ENCODE results near the gene ALDH1A1.

ALDH1A1 gene

DNA sequence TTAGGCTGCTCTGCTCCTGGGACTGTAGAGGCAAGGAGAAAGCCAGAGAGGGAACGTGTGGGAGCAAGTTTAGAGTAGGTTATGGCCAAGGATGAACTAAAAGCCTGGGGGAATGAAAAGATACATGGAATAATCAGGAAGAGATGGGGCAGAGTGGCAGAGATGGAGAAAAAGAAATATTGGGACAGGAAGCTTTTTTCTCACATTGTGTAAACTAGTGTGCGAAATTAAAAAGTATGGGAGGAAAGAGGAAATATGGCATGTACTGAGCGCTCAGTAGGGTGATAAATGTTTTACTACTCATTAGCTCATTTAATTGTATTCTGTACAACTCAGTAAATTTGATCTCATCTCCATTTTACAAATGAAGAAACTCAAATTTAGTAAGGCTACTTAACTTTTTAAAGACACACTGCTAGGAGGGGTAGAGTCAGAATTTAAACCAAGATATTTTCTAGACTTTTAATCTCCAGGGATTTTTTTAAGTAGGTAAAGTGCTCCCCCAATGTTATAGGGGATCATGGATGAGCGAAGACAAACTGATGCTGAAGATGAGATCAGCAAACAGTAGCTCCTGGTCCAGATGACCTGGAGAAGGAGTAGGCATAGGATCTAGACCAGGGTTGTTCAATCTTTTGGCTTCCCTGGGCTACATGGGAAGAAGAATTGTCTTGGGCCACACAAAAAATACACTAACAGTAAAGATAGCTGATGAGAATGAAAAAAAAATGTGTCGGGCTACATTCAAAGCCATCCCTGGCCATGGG, 30.8 kb downstream of the ALDH1A1 start:
- H3K9me3 Mint-ChIP-seq = no peaks in the 10 kb centered on the region
- no peaks in the 10 kb centered on the region for H3K4me1 Mint-ChIP-seq
- no peaks in the 10 kb centered on the region for H3K36me3 Mint-ChIP-seq
- no peak overlapping the region for H3K4me3 Mint-ChIP-seq
- no peaks in the 10 kb centered on the region for H3K27me3 Mint-ChIP-seq
- no peak overlapping the region for H3K27ac Mint-ChIP-seq

DNA sequence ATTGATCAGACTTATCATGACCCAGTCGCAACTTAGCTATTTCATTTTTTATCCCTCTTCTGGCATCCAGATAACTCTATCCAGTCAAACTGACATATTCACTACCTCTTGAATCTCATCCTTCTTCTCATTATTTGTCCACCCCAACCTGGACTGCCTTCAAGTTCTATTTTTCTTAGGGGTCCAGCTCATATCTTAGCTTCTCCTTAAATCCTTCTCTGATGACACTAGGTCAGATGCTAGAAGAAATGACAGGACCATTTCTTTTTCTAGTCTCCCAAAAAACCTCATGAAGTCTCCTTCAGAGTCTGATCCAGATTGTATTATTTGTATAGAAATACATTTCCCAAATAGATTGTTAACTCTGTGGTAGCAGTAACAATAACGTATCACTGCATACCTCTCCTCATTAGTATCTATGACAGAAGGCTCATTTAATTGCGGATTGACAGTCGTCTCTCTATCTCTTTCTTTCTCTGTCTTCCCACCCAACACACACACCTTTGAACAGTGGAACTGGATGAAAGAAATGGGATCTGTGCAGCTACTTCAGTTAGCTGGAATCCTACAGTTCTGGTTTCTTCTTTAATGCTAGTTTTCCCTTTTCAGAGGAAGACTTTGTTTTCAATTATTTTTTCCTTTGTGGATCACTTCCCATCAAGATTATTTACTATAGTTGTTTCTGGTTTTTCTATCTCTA, 33.5 kb downstream of the ALDH1A1 start:
- H3K4me1 Mint-ChIP-seq = no peaks in the 10 kb centered on the region
- H3K27ac Mint-ChIP-seq = no peak overlapping the region
- no peak overlapping the region for H3K4me3 Mint-ChIP-seq
- no peaks in the 10 kb centered on the region for H3K9me3 Mint-ChIP-seq
- H3K27me3 Mint-ChIP-seq = no peaks in the 10 kb centered on the region
- H3K36me3 Mint-ChIP-seq = no peaks in the 10 kb centered on the region

DNA sequence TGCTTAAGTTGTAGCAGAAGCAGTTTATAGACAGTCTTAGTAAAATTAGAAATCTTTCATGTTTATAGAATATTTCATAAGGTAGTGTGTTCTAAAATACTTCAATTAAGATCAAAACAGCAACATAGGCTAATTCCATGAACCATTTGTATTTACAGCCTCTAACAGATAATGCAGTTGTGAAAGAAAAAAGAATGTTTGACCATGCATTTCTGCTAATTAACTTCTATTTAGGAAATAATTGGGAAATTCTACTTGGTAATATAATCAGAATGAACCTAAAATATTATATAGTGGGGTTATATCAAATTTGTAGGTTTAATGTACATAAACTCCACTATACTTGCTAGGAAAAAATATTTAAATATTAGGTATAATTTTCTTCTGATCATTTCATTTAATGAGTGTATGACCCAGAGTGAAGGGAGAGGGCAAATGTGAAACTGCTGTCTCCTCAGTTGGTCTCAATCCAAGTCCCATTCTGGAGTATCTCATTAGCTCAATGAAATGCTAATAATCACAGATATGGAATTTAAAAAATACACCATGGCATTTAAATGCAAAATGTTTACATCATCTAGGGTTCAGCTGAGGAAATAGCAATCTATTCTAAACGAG, 34.9 kb downstream of the ALDH1A1 start:
- no peaks in the 10 kb centered on the region for H3K36me3 Mint-ChIP-seq
- peaks cover 2% of the 10 kb centered on the region for H3K27me3 Mint-ChIP-seq
- no peaks in the 10 kb centered on the region for H3K9me3 Mint-ChIP-seq
- no peaks in the 10 kb centered on the region for H3K4me1 Mint-ChIP-seq
- H3K27ac Mint-ChIP-seq = no peak overlapping the region
- H3K4me3 Mint-ChIP-seq = no peak overlapping the region

DNA sequence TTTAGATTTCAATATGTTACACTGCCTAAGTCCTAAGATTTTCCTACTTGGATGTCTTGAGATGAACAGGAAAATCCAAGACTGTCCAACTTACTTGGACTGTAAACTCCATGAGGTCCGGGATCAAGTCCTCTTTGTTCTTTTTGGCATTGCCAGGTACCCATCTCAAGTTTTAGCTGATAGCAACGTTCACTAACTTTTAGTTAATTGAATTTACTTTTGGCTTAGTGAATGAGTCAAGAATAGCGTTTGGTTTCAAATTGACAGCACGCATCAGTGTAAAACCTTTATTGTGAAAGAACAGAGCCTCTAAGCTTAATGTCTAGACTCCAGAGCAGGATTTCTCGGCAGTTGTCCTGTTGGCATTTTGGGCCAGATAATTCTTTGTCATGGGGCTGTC, 37.2 kb downstream of the ALDH1A1 start:
- Mint-ChIP-seq H3K36me3 (no peaks in the 10 kb centered on the region), H3K9me3 (no peaks in the 10 kb centered on the region), H3K4me1 (no peaks in the 10 kb centered on the region), H3K4me3 (no peak overlapping the region), H3K27ac (no peak overlapping the region), H3K27me3 (peaks cover 2% of the 10 kb centered on the region)

DNA sequence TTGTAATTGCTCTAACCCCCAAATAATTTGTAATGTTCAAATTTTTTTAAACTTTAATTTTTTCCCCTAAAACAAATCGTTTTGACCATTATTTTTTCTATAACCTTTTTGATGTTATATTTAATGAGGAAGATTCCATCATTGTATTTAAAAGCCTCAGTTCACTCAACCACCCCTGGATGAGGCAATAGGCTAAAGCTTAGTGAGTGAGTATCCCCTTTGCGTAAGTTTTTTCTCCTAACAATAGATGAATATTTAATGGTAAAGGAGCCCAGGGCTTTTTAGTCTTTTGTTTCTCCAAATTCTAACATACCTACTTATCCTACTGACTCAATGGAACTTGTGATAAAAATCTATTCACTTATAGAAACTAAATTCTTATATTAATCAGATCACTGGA, 38.1 kb downstream of the ALDH1A1 start:
- Mint-ChIP-seq H3K27ac (no peak overlapping the region), H3K4me3 (no peak overlapping the region), H3K27me3 (peaks cover 2% of the 10 kb centered on the region), H3K36me3 (no peaks in the 10 kb centered on the region), H3K9me3 (no peaks in the 10 kb centered on the region), H3K4me1 (no peaks in the 10 kb centered on the region)

DNA sequence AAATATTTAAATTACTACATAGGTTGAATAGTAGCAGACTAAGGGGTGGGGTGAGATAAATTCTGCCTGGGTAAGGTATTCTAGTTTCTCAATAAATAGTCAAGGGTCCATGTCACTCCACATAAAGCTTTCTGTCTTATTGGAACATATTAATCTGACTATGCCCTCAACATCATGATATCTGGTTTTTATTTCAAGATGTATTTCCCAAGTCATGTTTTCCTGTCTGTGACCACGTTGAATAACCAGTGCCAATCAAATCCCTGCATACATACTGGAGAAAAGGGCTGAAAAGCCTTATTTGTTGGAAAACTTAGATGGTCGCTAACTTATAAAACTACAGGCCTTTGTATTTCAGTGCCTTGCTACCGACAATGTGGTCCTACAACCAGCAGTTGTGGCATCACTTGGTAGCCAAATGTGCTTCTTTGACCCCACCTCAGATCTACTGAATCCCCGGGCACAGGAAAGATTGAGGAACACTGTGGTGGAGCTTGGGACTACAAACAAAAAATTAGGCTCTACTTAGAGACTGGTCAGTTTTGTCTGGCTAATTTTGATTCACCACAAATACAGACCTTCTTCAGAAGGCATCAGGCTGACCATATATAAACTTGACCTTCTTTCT, 39.4 kb downstream of the ALDH1A1 start:
- peaks cover 2% of the 10 kb centered on the region for H3K27me3 Mint-ChIP-seq
- no peaks in the 10 kb centered on the region for H3K4me1 Mint-ChIP-seq
- no peaks in the 10 kb centered on the region for H3K9me3 Mint-ChIP-seq
- H3K27ac Mint-ChIP-seq = no peak overlapping the region
- H3K36me3 Mint-ChIP-seq = no peaks in the 10 kb centered on the region
- no peak overlapping the region for H3K4me3 Mint-ChIP-seq

DNA sequence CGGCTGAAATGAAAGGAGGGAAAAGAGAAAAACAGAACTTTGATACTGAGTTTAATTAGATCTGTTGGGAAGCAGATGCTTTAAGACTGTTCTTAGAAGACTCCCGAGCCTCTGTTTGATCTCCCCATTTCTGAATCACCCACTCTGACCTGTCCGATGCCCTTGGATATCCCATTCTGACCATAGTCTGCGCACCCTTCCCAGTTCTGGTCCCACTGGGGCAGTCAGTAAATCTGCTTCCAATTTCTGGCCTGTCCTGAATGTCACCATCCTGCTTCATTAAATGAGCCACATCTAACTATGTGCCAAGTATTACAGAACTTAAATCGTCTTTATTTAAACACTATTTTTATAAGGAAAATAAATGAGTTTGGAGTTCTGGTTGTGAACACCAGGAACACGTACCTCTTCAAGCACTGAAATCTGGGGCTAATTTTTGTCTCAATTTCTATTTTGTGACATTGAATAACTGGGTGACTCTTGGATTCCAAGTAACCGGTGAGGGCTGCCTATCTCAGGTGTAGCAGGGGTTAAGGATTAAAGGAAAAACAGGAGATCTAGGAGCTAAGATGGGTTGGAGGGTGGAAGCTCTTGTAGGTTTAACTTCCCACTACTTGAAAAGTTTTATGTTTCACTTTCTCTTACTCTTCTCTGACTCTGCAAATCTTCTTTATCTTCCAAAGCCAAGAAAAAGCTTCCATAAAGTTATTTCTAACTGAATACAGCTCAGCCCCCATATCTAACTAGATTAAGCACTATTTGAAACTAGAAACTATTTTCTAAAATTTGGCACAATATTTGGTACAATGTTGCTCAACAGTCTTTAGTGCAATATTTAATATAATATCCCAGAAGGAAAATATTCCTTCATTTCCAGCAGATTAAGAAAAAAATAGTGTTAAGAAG, 40.1 kb downstream of the ALDH1A1 start:
- Mint-ChIP-seq H3K4me1 (no peaks in the 10 kb centered on the region), H3K9me3 (no peaks in the 10 kb centered on the region), H3K4me3 (no peak overlapping the region), H3K27me3 (peaks cover 2% of the 10 kb centered on the region), H3K27ac (no peak overlapping the region), H3K36me3 (no peaks in the 10 kb centered on the region)

DNA sequence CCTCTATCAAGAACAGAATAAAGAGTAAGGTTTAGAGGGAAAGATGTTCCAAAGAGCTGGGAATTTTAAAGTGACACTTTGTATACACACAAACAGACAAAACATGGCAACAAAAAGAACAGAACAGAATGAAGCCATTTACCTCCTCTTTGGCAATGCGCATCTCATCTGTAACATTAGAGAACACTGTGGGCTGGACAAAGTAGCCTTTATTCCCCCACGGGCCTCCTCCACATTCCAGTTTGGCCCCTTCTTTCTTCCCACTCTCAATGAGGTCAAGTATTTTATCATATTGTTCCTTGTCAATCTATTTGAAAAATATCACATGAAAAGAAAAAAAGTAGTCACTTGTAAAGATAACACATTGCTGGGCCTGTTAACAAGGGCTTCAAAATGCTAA, 41.0 kb downstream of the ALDH1A1 start:
- H3K36me3 Mint-ChIP-seq = no peaks in the 10 kb centered on the region
- no peaks in the 10 kb centered on the region for H3K4me1 Mint-ChIP-seq
- no peak overlapping the region for H3K4me3 Mint-ChIP-seq
- H3K9me3 Mint-ChIP-seq = no peaks in the 10 kb centered on the region
- H3K27ac Mint-ChIP-seq = no peak overlapping the region
- peaks cover 2% of the 10 kb centered on the region for H3K27me3 Mint-ChIP-seq

DNA sequence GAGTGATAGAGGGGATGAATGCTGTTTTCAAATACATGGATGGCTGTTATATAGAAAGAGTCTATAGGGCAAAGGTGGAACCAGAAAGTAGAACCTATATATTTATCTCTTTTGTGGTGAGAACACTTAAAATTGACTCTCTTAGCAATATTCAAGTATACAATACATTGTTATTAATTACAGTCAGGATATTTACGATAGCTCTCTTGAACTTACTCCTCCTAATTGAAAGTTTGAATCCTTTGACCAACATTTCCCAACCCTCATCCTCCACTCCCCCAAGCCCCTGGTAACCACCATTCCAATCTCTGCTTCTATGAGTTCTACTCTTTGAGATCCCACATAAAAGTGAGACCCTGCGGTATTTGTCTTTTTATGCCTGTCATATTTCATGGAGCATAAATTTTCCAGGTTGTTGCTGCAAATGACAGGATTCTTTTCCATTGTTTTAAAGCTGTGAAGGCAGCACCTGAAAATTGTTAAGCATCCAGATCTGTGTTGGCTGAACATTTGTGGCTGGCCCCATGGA, 41.5 kb downstream of the ALDH1A1 start:
- no peak overlapping the region for H3K4me3 Mint-ChIP-seq
- no peak overlapping the region for H3K27ac Mint-ChIP-seq
- H3K4me1 Mint-ChIP-seq = no peaks in the 10 kb centered on the region
- peaks cover 4% of the 10 kb centered on the region for H3K27me3 Mint-ChIP-seq
- no peaks in the 10 kb centered on the region for H3K9me3 Mint-ChIP-seq
- H3K36me3 Mint-ChIP-seq = no peaks in the 10 kb centered on the region

DNA sequence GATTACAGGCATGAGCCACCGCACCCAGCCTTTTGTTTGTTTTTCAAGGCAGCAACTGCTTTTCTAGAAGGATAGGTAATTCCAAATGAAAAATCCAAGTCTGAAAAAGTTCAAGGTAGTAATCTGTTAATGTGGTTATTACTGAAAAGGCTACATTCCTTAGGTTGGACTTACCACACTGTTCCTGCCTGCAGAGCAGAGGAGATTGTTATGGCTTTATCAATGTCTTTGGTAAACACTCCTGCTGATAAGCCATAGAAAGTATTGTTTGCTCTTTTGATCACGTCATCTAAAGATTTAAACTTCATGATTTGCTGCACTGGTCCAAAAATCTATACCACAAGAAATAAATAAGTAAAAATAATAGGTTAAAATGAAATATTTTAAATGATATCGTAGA, 43.4 kb downstream of the ALDH1A1 start:
- Mint-ChIP-seq H3K36me3 (no peaks in the 10 kb centered on the region), H3K9me3 (no peaks in the 10 kb centered on the region), H3K27ac (no peak overlapping the region), H3K27me3 (peaks cover 4% of the 10 kb centered on the region), H3K4me1 (no peaks in the 10 kb centered on the region), H3K4me3 (no peak overlapping the region)

DNA sequence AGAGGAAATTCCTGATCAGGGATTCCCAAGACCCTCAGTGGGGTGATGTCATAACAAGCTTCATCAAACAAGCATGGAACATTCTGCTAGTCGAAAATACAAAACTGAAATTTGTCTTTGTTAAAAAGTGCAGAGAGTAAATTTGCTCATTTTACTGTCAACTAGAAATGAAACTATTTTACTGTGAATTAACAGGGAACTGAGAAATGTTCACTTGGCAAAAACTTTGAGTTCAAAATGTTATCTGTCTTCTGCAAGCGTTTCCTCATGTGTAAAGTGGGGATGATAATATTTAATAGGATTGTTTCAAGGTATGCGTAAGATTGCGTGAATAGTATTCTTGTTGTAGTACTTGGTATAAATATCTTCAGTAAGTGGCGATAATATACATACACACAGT, 45.4 kb downstream of the ALDH1A1 start:
- Mint-ChIP-seq H3K27me3 (peaks cover 2% of the 10 kb centered on the region), H3K4me1 (no peaks in the 10 kb centered on the region), H3K9me3 (no peaks in the 10 kb centered on the region), H3K27ac (no peak overlapping the region), H3K36me3 (no peaks in the 10 kb centered on the region), H3K4me3 (no peak overlapping the region)

DNA sequence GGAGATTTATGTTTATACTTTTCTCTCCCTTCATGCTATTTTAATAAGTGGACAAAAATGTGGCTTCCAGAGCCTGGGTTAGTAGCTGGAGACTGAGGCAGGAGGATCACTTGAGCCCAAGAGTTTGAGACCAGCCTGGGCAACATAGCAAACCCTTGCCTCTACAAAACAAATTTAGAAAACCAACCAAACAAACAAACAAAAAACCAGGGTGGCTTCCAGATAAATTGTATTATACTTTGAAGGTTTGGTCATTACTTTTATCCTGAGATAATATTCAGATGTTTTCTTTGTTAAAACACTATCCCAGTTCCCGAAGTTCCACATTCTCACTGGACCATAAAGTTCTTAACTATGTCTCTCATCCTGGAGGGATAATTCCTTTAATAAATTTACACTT, 46.0 kb downstream of the ALDH1A1 start:
- no peaks in the 10 kb centered on the region for H3K4me1 Mint-ChIP-seq
- peaks cover 2% of the 10 kb centered on the region for H3K27me3 Mint-ChIP-seq
- H3K36me3 Mint-ChIP-seq = no peaks in the 10 kb centered on the region
- no peaks in the 10 kb centered on the region for H3K9me3 Mint-ChIP-seq
- no peak overlapping the region for H3K4me3 Mint-ChIP-seq
- H3K27ac Mint-ChIP-seq = no peak overlapping the region

DNA sequence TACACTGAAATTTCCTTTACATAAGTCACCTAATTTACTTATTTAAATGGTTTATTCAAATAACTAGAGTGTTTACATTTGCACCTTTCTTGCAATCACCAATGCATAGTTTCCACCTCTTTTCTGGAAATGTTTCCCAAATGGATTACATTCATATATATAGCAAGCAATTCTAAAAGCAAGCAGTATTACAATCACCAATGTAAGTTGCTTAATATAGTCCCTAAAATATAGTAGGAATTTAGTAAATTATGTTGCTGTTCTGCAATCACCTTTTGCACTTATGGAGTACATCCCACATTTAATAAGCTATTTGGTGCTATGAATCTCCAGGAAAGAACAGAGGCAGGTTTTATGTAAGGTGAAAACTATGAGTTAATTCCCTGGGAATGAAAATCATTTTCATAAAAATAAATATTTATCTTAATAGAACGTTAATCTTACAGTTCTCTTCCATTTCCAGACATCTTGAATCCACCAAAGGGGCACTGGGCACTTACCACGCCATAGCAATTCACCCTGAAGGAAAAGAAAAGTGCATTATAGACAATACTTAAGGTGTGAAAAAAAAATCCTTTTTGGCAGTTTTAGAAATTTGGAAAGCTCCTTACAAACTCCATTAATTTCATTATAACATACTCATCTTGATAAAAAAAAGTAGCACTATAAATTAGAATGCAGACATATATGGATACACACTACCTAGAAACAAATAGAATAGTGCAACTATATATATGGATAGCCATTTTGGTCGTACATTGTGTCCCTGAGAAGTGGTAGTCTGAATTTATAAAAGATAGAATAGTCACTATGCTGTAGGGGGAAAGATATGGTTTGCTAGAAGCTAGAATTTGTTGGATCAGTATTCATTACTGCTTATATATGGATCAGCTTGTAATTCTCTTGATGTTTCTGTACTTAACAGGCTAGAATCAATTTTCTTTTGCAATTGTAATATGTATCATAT, 47.1 kb downstream of the ALDH1A1 start:
- H3K4me1 Mint-ChIP-seq = no peaks in the 10 kb centered on the region
- H3K36me3 Mint-ChIP-seq = no peaks in the 10 kb centered on the region
- no peak overlapping the region for H3K27ac Mint-ChIP-seq
- no peak overlapping the region for H3K4me3 Mint-ChIP-seq
- H3K9me3 Mint-ChIP-seq = no peaks in the 10 kb centered on the region
- H3K27me3 Mint-ChIP-seq = peaks cover 2% of the 10 kb centered on the region
